Chondrocyte (in vitro differentiated cells): ENCODE results near the gene CNTFR. TPM values are rescaled to one million over a fixed set of nuclear protein-coding genes. Genes with fewer than 3 reads are reported as not detected.

Source experiments
- DNase-seq: peaks from one replicate; pipeline ENCODE4 v3.0.0; 2021; ENCODE audit warnings: mixed read lengths, low spot score
- H3K27ac Mint-ChIP-seq: one replicate; pipeline ENCODE4 v1.8.0; 2021; ENCODE audit warnings: mild to moderate bottlenecking, moderate library complexity, mixed read lengths; ENCODE audit not compliant: unreplicated experiment
- H3K27me3 Mint-ChIP-seq: 2 replicates; pipeline ENCODE4 v1.8.0; 2021; ENCODE audit warnings: low read depth, mixed read lengths
- H3K36me3 Mint-ChIP-seq: 2 replicates; pipeline ENCODE4 v1.8.0; 2021; ENCODE audit warnings: low read depth, mixed read lengths
- H3K4me1 Mint-ChIP-seq: 2 replicates; pipeline ENCODE4 v1.8.0; 2021; ENCODE audit warnings: low read depth, mild to moderate bottlenecking, mixed read lengths
- H3K4me3 Mint-ChIP-seq: one replicate; pipeline ENCODE4 v1.8.0; 2021; ENCODE audit warnings: mild to moderate bottlenecking, moderate library complexity, mixed read lengths; ENCODE audit not compliant: unreplicated experiment
- H3K9me3 Mint-ChIP-seq: 2 replicates; pipeline ENCODE4 v1.8.0; 2021; ENCODE audit warnings: low read depth, mixed read lengths
- CTCF ChIP-seq: fragments of 200-600 bp; sonication (generic); IDR thresholded peaks from 2 replicates; pipeline ENCODE4 v1.5.0; 2021; ENCODE audit warnings: antibody characterized with exemption, mild to moderate bottlenecking, moderate library complexity
- total RNA-seq: library from RNA; stranded (reverse); gene quantifications from 3 replicates; pipeline ENCODE4 v1.2.1, GENCODE V29; 2021

Gene CNTFR
- total RNA-seq, 1 donor from 2014 or later = 0.12 TPM

- Mint-ChIP-seq H3K27ac (no peak overlapping the region), H3K9me3 (no peaks in the 10 kb centered on the region), H3K36me3 (no peaks in the 10 kb centered on the region), H3K27me3 (peaks cover 55% of the 10 kb centered on the region), H3K4me1 (peaks cover 15% of the 10 kb centered on the region), H3K4me3 (peak overlapping the region; percentile 63)
- TF ChIP-seq CTCF = no peak
- DNase-seq = no peak
Observed at GRCh38 chr9:34629491-34629808, 39.9 kb upstream of the CNTFR start.

GRCh38 chr9:34628656-34629490 lies 39.3 kb upstream of the CNTFR start, which contains the start of gene ARID3C:
Gene ARID3C, minus strand, starts transcription at chr9:34629066. Its CDS starts 1,052 bp downstream, at chr9:34628014.
- no peak for TF ChIP-seq CTCF
- Mint-ChIP-seq H3K36me3 (no peaks in the 10 kb centered on the region), H3K4me3 (peak within 1 kb of the TSS; percentile 64), H3K27ac (peak within 1 kb of the TSS; percentile 19), H3K27me3 (peaks cover 55% of the 10 kb centered on the region), H3K9me3 (no peaks in the 10 kb centered on the region), H3K4me1 (peaks cover 12% of the 10 kb centered on the region)
- no peak for DNase-seq

GRCh38 chr9:34627716-34628655 lies 38.5 kb upstream of the CNTFR start:
- Mint-ChIP-seq H3K9me3 (no peaks in the 10 kb centered on the region), H3K4me3 (peak overlapping the region; percentile 64), H3K27ac (peak overlapping the region; percentile 19), H3K36me3 (no peaks in the 10 kb centered on the region), H3K27me3 (peaks cover 55% of the 10 kb centered on the region), H3K4me1 (peaks cover 11% of the 10 kb centered on the region)
- TF ChIP-seq CTCF = no peak
- no peak for DNase-seq

- DNase-seq = no peak
- Mint-ChIP-seq H3K4me3 (no peak overlapping the region), H3K27me3 (peaks cover 41% of the 10 kb centered on the region), H3K27ac (no peak overlapping the region), H3K4me1 (peaks cover 19% of the 10 kb centered on the region), H3K9me3 (no peaks in the 10 kb centered on the region), H3K36me3 (no peaks in the 10 kb centered on the region)
- TF ChIP-seq CTCF = no peak
Observed at GRCh38 chr9:34625186-34625486, 35.6 kb upstream of the CNTFR start.

- Mint-ChIP-seq H3K36me3 (no peaks in the 10 kb centered on the region), H3K4me3 (no peak overlapping the region), H3K9me3 (no peaks in the 10 kb centered on the region), H3K4me1 (peaks cover 24% of the 10 kb centered on the region), H3K27ac (no peak overlapping the region), H3K27me3 (peaks cover 36% of the 10 kb centered on the region)
- DNase-seq = no peak
- no peak for TF ChIP-seq CTCF
Observed at GRCh38 chr9:34624475-34625185, 35.1 kb upstream of the CNTFR start.
